K562 (cell line): Measurements from ENCODE around the gene NEURL1B. TPM values are rescaled to one million over a fixed set of nuclear protein-coding genes. Genes with fewer than 3 reads are reported as not detected.

Experiments
- ATAC-seq: fragments of 200-7000 bp; cut with Tn5 transposase; 3 replicates; pipeline ENCODE4 v1.9.1; 2020; ENCODE audit warnings: moderate library complexity
- BruUV-seq: library from RNA; stranded (reverse); fragments of 400-500 nt; replicated peaks from 2 replicates; lab custom pipeline; 2021; lab: Mats Ljungman, UMichigan
- CTCF ChIA-PET: fragments of 300-600 bp; formaldehyde crosslinking; extraction: SDS; loops from one replicate; lab custom pipeline; 2021; ENCODE audit warnings: low intra/inter-chr PET ratio; lab: Yijun Ruan, JAX
- POLR2A ChIA-PET: fragments of 300-600, 350-650 bp; sonication (Branson Sonifier 250); formaldehyde crosslinking; extraction: SDS; loops from one replicate; lab custom pipeline; 2021; ENCODE audit warnings: antibody characterized with exemption, inconsistent platforms; lab: Yijun Ruan, JAX
- DNase-seq, 4 experiments: peaks; one replicate each; pipeline versions ENCODE4 v3.0.0 to v3.0.0-alpha.2; 2011 to 2018; ENCODE audit warnings: low spot score in 3 of 4, mixed read lengths in 3 of 4; ENCODE audit errors: extremely low read depth in 1 of 4
- FAIRE-seq: peaks from 2 replicates; lab custom pipeline; 2011; peaks lifted over from hg19 to GRCh38; lab: Jason Lieb, UNC
- H2AFZ ChIP-seq: 2 replicates; pipeline ENCODE4 v1.6.0; 2011; ENCODE audit warnings: low read depth, low read length, control low read depth, inconsistent platforms
- H3K27ac ChIP-seq: fragments of 200-600 bp; 3 replicates; pipeline ENCODE4 v1.8.0; 2011; ENCODE audit warnings: low read depth, mild to moderate bottlenecking, control low read depth, inconsistent platforms, low read length, moderate library complexity, mixed read lengths; ENCODE audit errors: extremely low read depth
- H3K27me3 ChIP-seq, 2 experiments: fragments of 300-600 bp in 1 of 2; 2 replicates in 1 of 2; 3 replicates in 1 of 2; pipeline versions ENCODE4 v1.6.0 to v1.8.0; 2011; ENCODE audit warnings: inconsistent platforms in 2 of 2, low read length in 2 of 2, mild to moderate bottlenecking in 1 of 2, mixed read lengths in 1 of 2, moderate library complexity in 1 of 2; ENCODE audit not compliant: control insufficient read depth in 2 of 2, insufficient read depth in 2 of 2
- H3K36me3 ChIP-seq: fragments of 300-600 bp; 3 replicates; pipeline ENCODE4 v1.8.0; 2011; ENCODE audit warnings: mild to moderate bottlenecking, low read length, inconsistent platforms; ENCODE audit not compliant: control insufficient read depth, insufficient read depth
- H3K4me1 ChIP-seq, 2 experiments: fragments of 200-600 bp in 1 of 2; replicated peaks in 1 of 2; 2 replicates in 1 of 2; 3 replicates in 1 of 2; pipeline versions ENCODE4 v1.5.1 to v1.8.0; 2011; ENCODE audit warnings: inconsistent platforms in 2 of 2, low read length in 2 of 2, mild to moderate bottlenecking in 1 of 2, mixed read lengths in 1 of 2, moderate library complexity in 1 of 2; ENCODE audit not compliant: control insufficient read depth in 2 of 2, insufficient read depth in 2 of 2
- H3K4me2 ChIP-seq: 2 replicates; pipeline ENCODE4 v1.6.1; 2011; ENCODE audit warnings: low read length, control low read depth, inconsistent platforms, mixed read lengths; ENCODE audit not compliant: insufficient read depth
- H3K4me3 ChIP-seq: fragments of 200-600 bp; sonication (generic), shearing (Covaris generic); 2 replicates; pipeline ENCODE4 v1.5.1; 2016; ENCODE audit warnings: control low read depth, inconsistent platforms
- H3K79me2 ChIP-seq: fragments of 200-600 bp; 3 replicates; pipeline ENCODE4 v1.8.0; 2011; ENCODE audit warnings: low read length, inconsistent platforms; ENCODE audit not compliant: control insufficient read depth, insufficient read depth
- H3K9ac ChIP-seq, 2 experiments: 2 replicates each; pipeline versions ENCODE4 v1.6.0 to v1.6.1; 2011; ENCODE audit warnings: low read depth in 2 of 2, low read length in 2 of 2, control low read depth in 1 of 2, inconsistent platforms in 1 of 2, mild to moderate bottlenecking in 1 of 2, mixed read lengths in 1 of 2; ENCODE audit not compliant: insufficient read depth in 1 of 2
- H3K9me1 ChIP-seq: one replicate; pipeline ENCODE4 v1.6.0; 2011; ENCODE audit warnings: inconsistent platforms, mild to moderate bottlenecking, low read length, moderate library complexity; ENCODE audit not compliant: control insufficient read depth, insufficient read depth
- H3K9me3 ChIP-seq: replicated peaks from 2 replicates; pipeline ENCODE4 v1.5.1; 2011; ENCODE audit warnings: low read depth, low read length, inconsistent platforms; ENCODE audit not compliant: control insufficient read depth, insufficient read depth
- H4K20me1 ChIP-seq: replicated peaks from 2 replicates; pipeline ENCODE4 v1.6.1; 2011; ENCODE audit warnings: low read length, inconsistent platforms, mixed read lengths; ENCODE audit not compliant: control insufficient read depth, insufficient read depth
- CBFB ChIP-seq: sonication (generic); formaldehyde crosslinking; IDR thresholded peaks from 2 replicates; pipeline ENCODE4 v1.4.0; 2020; ENCODE audit warnings: mild to moderate bottlenecking, missing genetic modification reagents
- FOXO4 ChIP-seq: fragments of 450-650 bp; formaldehyde crosslinking; IDR thresholded peaks from 2 replicates; pipeline ENCODE4 v1.4.0; 2020; ENCODE audit warnings: mild to moderate bottlenecking, moderate library complexity
- MAFF ChIP-seq: IDR thresholded peaks from 2 replicates; pipeline ENCODE4 v1.6.1; 2012; ENCODE audit warnings: low read length, improper control_type of control experiment
- RBM25 ChIP-seq: fragments of 200-400 bp; formaldehyde crosslinking; IDR thresholded peaks from 2 replicates; pipeline ENCODE4 v1.6.1; 2018; ENCODE audit warnings: low read length, low read depth, moderate library complexity; ENCODE audit not compliant: severe bottlenecking
- ZNF511 ChIP-seq: sonication (generic); formaldehyde crosslinking; IDR thresholded peaks from 2 replicates; pipeline ENCODE4 v1.8.0; 2022; ENCODE audit warnings: mild to moderate bottlenecking, missing genetic modification reagents
- ZNF655 ChIP-seq: fragments of 250-450 bp; sonication (Bioruptor Pico); IDR thresholded peaks from 2 replicates; pipeline ENCODE4 v1.5.0; 2021
- WGBS: fragments of 100-300 bp; shearing (Covaris generic); methylation state at CpG from one replicate; pipeline ENCODE4 v1.1.6; 2016; ENCODE audit warnings: low coverage, mixed read lengths; ENCODE audit not compliant: insufficient coverage; ENCODE audit errors: missing lambda C conversion rate; 5-methylcytosine and 5-hydroxymethylcytosine counted together
- in situ Hi-C: fragments of 300-500 bp; cut with MboI; formaldehyde crosslinking; loops from 4 replicates; pipeline ENCODE4 v1.15.0; 2018; ENCODE audit warnings: inconsistent platforms, mixed read lengths
- intact Hi-C: fragments of 100-400 bp; cut with micrococcal nuclease; formaldehyde crosslinking; loops from 2 replicates; pipeline ENCODE4 v1.14.2; 2022
- polyA plus RNA-seq, 8 experiments: library from polyadenylated mRNA; depleted of rRNA in 4 of 8; stranded (reverse) in 5 of 8; unstranded in 3 of 8; fragments of >200 nt; fragmentation: Nextera tagmentation in 2 of 8; fragmentation: Illumina TruSeq in 1 of 8; extraction: Ambion mirVana in 2 of 8; extraction: Trizol in 1 of 8; gene quantifications; 2 replicates each; pipeline versions ENCODE4 v1.2.1 to v1.2.3, GENCODE V29; 2011 to 2014; ENCODE audit warnings: inconsistent platforms in 1 of 8, missing spikeins in 1 of 8
- total RNA-seq, 7 experiments: library from RNA; depleted of rRNA in 6 of 7; stranded (reverse); fragments of >200 nt in 6 of 7; fragmentation: Illumina TruSeq in 2 of 7; extraction: Trizol in 2 of 7; gene quantifications; 2 replicates each; pipeline versions ENCODE4 v1.2.1 to v1.2.3, GENCODE V29; 2011 to 2021; ENCODE audit warnings: low replicate concordance in 1 of 7
- TF ChIP-seq, protein P1 (sequence below): sonication (generic); formaldehyde crosslinking; IDR thresholded peaks from 2 replicates; pipeline ENCODE4 v1.5.0; 2020; ENCODE audit warnings: missing genetic modification reagents

The NEURL1B gene
- total and polyA plus RNA-seq, 9 of the 15 experiments (the other 6 are each of a cell fraction or from before 2014, with no cell fraction given), result 0.04 TPM; not detected in 8

GRCh38 chr5:172640139-172640538 is 924 bp upstream of the NEURL1B start:
- POLR2A ChIA-PET, result interaction anchor here (0.9 to 1.3 kb wide), 3 partner anchors 12 to 39 kb away, joined by 3 to 4 read pairs (median 3); no protein-coding TSS in a partner anchor
- H3K27ac ChIP-seq, result no peak overlapping the region
- peaks cover 47 to 88% of the 10 kb centered on the region in 2 experiments for H3K27me3 ChIP-seq
- FAIRE-seq, result no peak
- no peak overlapping the region for H3K4me3 ChIP-seq
- no peak overlapping the region for H2AFZ ChIP-seq
- no peak overlapping the region for H3K4me2 ChIP-seq
- H3K9ac ChIP-seq, result no peak overlapping the region
- H3K9me1 ChIP-seq, result no peaks in the 10 kb centered on the region
- no peaks in the 10 kb centered on the region for H3K79me2 ChIP-seq
- in situ Hi-C loops, result no loop called here
- peaks cover 4 to 15% of the 10 kb centered on the region in 2 experiments; a peak in 3 of 5 replicates for H3K4me1 ChIP-seq
- no peaks in the 10 kb centered on the region for H3K9me3 ChIP-seq
- no peaks in the 10 kb centered on the region for H3K36me3 ChIP-seq
- TF ChIP-seq RBM25 (peak; percentile 12), CBFB (CRISPR knock-in tag) (no peak), FOXO4 (CRISPR knock-in tag) (no peak), ZNF511 (CRISPR knock-in tag) (no peak), MAFF (no peak), ZNF655 (CRISPR knock-in tag) (no peak)
- TF ChIP-seq, protein P1, sequence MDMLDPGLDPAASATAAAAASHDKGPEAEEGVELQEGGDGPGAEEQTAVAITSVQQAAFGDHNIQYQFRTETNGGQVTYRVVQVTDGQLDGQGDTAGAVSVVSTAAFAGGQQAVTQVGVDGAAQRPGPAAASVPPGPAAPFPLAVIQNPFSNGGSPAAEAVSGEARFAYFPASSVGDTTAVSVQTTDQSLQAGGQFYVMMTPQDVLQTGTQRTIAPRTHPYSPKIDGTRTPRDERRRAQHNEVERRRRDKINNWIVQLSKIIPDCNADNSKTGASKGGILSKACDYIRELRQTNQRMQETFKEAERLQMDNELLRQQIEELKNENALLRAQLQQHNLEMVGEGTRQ (CRISPR knock-in tag), result no peak
- TF ChIP-seq, all 486 proteins: peak for 1
- intact Hi-C loops, result loop anchor here (10.0 kb wide), 1 partner anchor 55 kb away; no protein-coding TSS in a partner anchor
- no peak for ATAC-seq
- DNase-seq, result no peak
- peaks cover 5% of the 10 kb centered on the region; the same call in 1 of the 2 replicates for H4K20me1 ChIP-seq
- BruUV-seq, result no TSS peak
- CTCF ChIA-PET, result no interaction called here
- WGBS, result 35% methylated on average over 5 of the region's 5 CpGs
